ENCODE results near the gene METAP1D.

The METAP1D gene

GRCh38 chr2:172116107-172116506 is 116.4 kb downstream of the METAP1D start:
- TF ChIP-seq CTCF (IDR thresholded peaks at IDR 0.05), result no peak
- H3K4me1 ChIP-seq, result no peaks in the 10 kb centered on the region
- no peak for DNase-seq
- intact Hi-C loops (cut with DNase I; ENCODE audit: low total_unique reads), result no loop called here
- no peaks in the 10 kb centered on the region for H3K36me3 ChIP-seq
- H3K4me3 ChIP-seq, result no peak overlapping the region
- no peak overlapping the region for H3K27ac ChIP-seq
- H3K27me3 ChIP-seq, result peaks cover 0 to 15% of the 10 kb centered on the region in 2 donors
- H3K9me3 ChIP-seq, result no peaks in the 10 kb centered on the region

GRCh38 chr2:172119089-172119488 is 119.3 kb downstream of the METAP1D start:
- TF ChIP-seq CTCF (IDR thresholded peaks at IDR 0.05), result no peak
- intact Hi-C loops (cut with DNase I; ENCODE audit: low total_unique reads), result no loop called here
- DNase-seq, result no peak

GRCh38 chr2:172120118-172120517 is 120.4 kb downstream of the METAP1D start:
- Histone ChIP-seq H3K27ac (no peak overlapping the region), H3K27me3 (peaks cover 0 to 2% of the 10 kb centered on the region in 2 donors), H3K4me3 (no peak overlapping the region), H3K4me1 (no peaks in the 10 kb centered on the region), H3K9me3 (no peaks in the 10 kb centered on the region), H3K36me3 (no peaks in the 10 kb centered on the region)
- intact Hi-C loops (cut with DNase I; ENCODE audit: low total_unique reads), result no loop called here
- no peak for DNase-seq
- TF ChIP-seq CTCF (IDR thresholded peaks at IDR 0.05), result no peak

More at GRCh38 chr2:172119089-172119488, 119.3 kb downstream of the METAP1D start:
- Histone ChIP-seq H3K9me3 (no peaks in the 10 kb centered on the region), H3K4me3 (no peak overlapping the region), H3K27me3 (peaks cover 0 to 8% of the 10 kb centered on the region in 2 donors), H3K4me1 (no peaks in the 10 kb centered on the region), H3K27ac (no peak overlapping the region), H3K36me3 (no peaks in the 10 kb centered on the region)

- H3K4me1 ChIP-seq, result no peaks in the 10 kb centered on the region
- TF ChIP-seq CTCF (IDR thresholded peaks at IDR 0.05), result no peak
- no peaks in the 10 kb centered on the region for H3K36me3 ChIP-seq
- DNase-seq, result no peak
- H3K9me3 ChIP-seq, result no peaks in the 10 kb centered on the region
- no peak overlapping the region for H3K27ac ChIP-seq
- intact Hi-C loops (cut with DNase I; ENCODE audit: low total_unique reads), result no loop called here
- H3K27me3 ChIP-seq, result no peaks in the 10 kb centered on the region
- H3K4me3 ChIP-seq, result no peak overlapping the region
Observed at GRCh38 chr2:172128484-172128883, 128.7 kb downstream of the METAP1D start.

GRCh38 chr2:172129404-172129803 is 129.7 kb downstream of the METAP1D start:
- Histone ChIP-seq H3K9me3 (no peaks in the 10 kb centered on the region), H3K4me3 (no peak overlapping the region), H3K27me3 (no peaks in the 10 kb centered on the region), H3K4me1 (no peaks in the 10 kb centered on the region), H3K36me3 (no peaks in the 10 kb centered on the region), H3K27ac (no peak overlapping the region)
- no peak for DNase-seq
- no peak for TF ChIP-seq CTCF (IDR thresholded peaks at IDR 0.05)
- intact Hi-C loops (cut with DNase I; ENCODE audit: low total_unique reads), result no loop called here
